H1 (cell line): ENCODE results near the gene SMURF2. TPM values are rescaled to one million over a fixed set of nuclear protein-coding genes. Genes with fewer than 3 reads are reported as not detected.

Experiments used
- CTCF ChIA-PET: fragments of 300-600 bp; sonication (Branson Sonifier 250); formaldehyde crosslinking; loops from one replicate; lab custom pipeline; 2021; ENCODE audit not compliant: partially characterized antibody; lab: Charles Lee
- POLR2A ChIA-PET: fragments of 300-600 bp; sonication (Branson Sonifier 250); formaldehyde crosslinking; loops from one replicate; lab custom pipeline; 2021; ENCODE audit warnings: inconsistent platforms; ENCODE audit not compliant: partially characterized antibody; lab: Charles Lee
- DNase-seq, 2 experiments: peaks; one replicate each; pipeline versions ENCODE4 v3.0.0 to v3.0.0-alpha.2; 2010 to 2022; ENCODE audit warnings: low spot score in 2 of 2, low read depth in 1 of 2, mixed read lengths in 1 of 2
- FAIRE-seq: peaks from 2 replicates; lab custom pipeline; 2011; peaks lifted over from hg19 to GRCh38; lab: Jason Lieb, UNC
- H2AFZ ChIP-seq: 2 replicates; pipeline ENCODE4 v1.8.1; 2012; ENCODE audit warnings: low read length, inconsistent platforms
- H2AK5ac ChIP-seq: 2 replicates; pipeline ENCODE4 v1.6.1; 2013; ENCODE audit warnings: low read depth, low read length
- H2BK120ac ChIP-seq: replicated peaks from 2 replicates; pipeline ENCODE3; 2013; ENCODE audit warnings: low read depth, low read length, inconsistent platforms
- H2BK12ac ChIP-seq: 2 replicates; pipeline ENCODE4 v1.6.1; 2013; ENCODE audit warnings: low read depth, low read length
- H2BK15ac ChIP-seq: 2 replicates; pipeline ENCODE4 v1.6.1; 2013; ENCODE audit warnings: low read length
- H2BK20ac ChIP-seq: 2 replicates; pipeline ENCODE4 v1.6.1; 2013; ENCODE audit warnings: low read length
- H2BK5ac ChIP-seq: 2 replicates; pipeline ENCODE4 v1.6.1; 2013; ENCODE audit warnings: low read depth, low read length
- H3K14ac ChIP-seq: 2 replicates; pipeline ENCODE4 v1.6.1; 2013; ENCODE audit warnings: inconsistent platforms; ENCODE audit not compliant: insufficient read length
- H3K18ac ChIP-seq: 2 replicates; pipeline ENCODE4 v1.6.1; 2013; ENCODE audit warnings: low read length; ENCODE audit errors: extremely low read depth
- H3K23ac ChIP-seq: 2 replicates; pipeline ENCODE4 v1.6.1; 2013; ENCODE audit warnings: inconsistent platforms; ENCODE audit not compliant: insufficient read length
- H3K23me2 ChIP-seq: 2 replicates; pipeline ENCODE4 v1.6.1; 2013; ENCODE audit warnings: low read depth, low read length
- H3K27ac ChIP-seq: 2 replicates; pipeline ENCODE4 v1.6.1; 2011; ENCODE audit warnings: low read depth, low read length, inconsistent platforms
- H3K27me3 ChIP-seq, 4 experiments: replicated peaks in 1 of 4; 1 replicate in 1 of 4; 2 replicates in 3 of 4; pipeline versions ENCODE4 v1.6.1 to v1.8.1; 2011 to 2013; ENCODE audit warnings: low read length in 3 of 4, mild to moderate bottlenecking in 3 of 4, inconsistent platforms in 2 of 4, mixed read lengths in 2 of 4, moderate library complexity in 1 of 4; ENCODE audit not compliant: control insufficient read depth in 3 of 4, insufficient read depth in 3 of 4; ENCODE audit errors: extremely low read depth in 1 of 4
- H3K36me3 ChIP-seq, 4 experiments: 2 replicates each; pipeline versions ENCODE4 v1.6.1 to v1.8.1; 2011 to 2013; ENCODE audit warnings: mild to moderate bottlenecking in 4 of 4, low read length in 3 of 4, moderate library complexity in 2 of 4, control low read depth in 1 of 4, inconsistent platforms in 1 of 4; ENCODE audit not compliant: insufficient read depth in 4 of 4, control insufficient read depth in 2 of 4
- H3K4ac ChIP-seq: replicated peaks from 2 replicates; pipeline ENCODE3; 2013; ENCODE audit warnings: low read length, low read depth, mixed read lengths, inconsistent platforms; ENCODE audit not compliant: insufficient read length
- H3K4me1 ChIP-seq, 4 experiments: replicated peaks in 1 of 4; 1 replicate in 1 of 4; 2 replicates in 3 of 4; pipeline versions ENCODE4 v1.6.1 to v1.8.1; 2011 to 2013; ENCODE audit warnings: low read length in 3 of 4, inconsistent platforms in 2 of 4, mixed read lengths in 1 of 4; ENCODE audit not compliant: insufficient read depth in 4 of 4, control insufficient read depth in 3 of 4
- H3K4me2 ChIP-seq, 2 experiments: 2 replicates each; pipeline versions ENCODE4 v1.6.1 to v1.8.1; 2011 to 2013; ENCODE audit warnings: low read depth in 2 of 2, low read length in 2 of 2, control low read depth in 1 of 2, inconsistent platforms in 1 of 2, mild to moderate bottlenecking in 1 of 2; ENCODE audit not compliant: insufficient read depth in 1 of 2
- H3K4me3 ChIP-seq, 4 experiments: fragments of 200-600, 300-600 bp in 1 of 4; sonication (generic), shearing (Covaris generic), sonication (Bioruptor Twin) in 1 of 4; 2 replicates each; pipeline versions ENCODE4 v1.5.1 to v1.8.1; 2011 to 2016; ENCODE audit warnings: low read length in 4 of 4, low read depth in 3 of 4, control low read depth in 2 of 4, inconsistent platforms in 2 of 4, mild to moderate bottlenecking in 2 of 4, mixed read lengths in 1 of 4, moderate library complexity in 1 of 4; ENCODE audit not compliant: insufficient read depth in 2 of 4; ENCODE audit errors: extremely low read depth in 1 of 4
- H3K56ac ChIP-seq: replicated peaks from 2 replicates; pipeline ENCODE3; 2013; ENCODE audit warnings: low read depth, mild to moderate bottlenecking, mixed read lengths, low read length, inconsistent platforms; ENCODE audit not compliant: insufficient read length
- H3K79me1 ChIP-seq: 2 replicates; pipeline ENCODE4 v1.6.1; 2013; ENCODE audit warnings: low read depth, low read length, control low read depth
- H3K79me2 ChIP-seq, 2 experiments: 2 replicates each; pipeline versions ENCODE4 v1.6.1 to v1.8.1; 2012 to 2013; ENCODE audit warnings: low read length in 2 of 2, mild to moderate bottlenecking in 2 of 2, inconsistent platforms in 1 of 2; ENCODE audit not compliant: insufficient read depth in 2 of 2, control insufficient read depth in 1 of 2
- H3K9ac ChIP-seq, 4 experiments: replicated peaks in 1 of 4; 1 replicate in 1 of 4; 2 replicates in 3 of 4; pipeline versions ENCODE4 v1.6.1 to v1.8.1; 2011 to 2013; ENCODE audit warnings: low read depth in 3 of 4, low read length in 3 of 4, control low read depth in 2 of 4, mild to moderate bottlenecking in 2 of 4, moderate library complexity in 2 of 4, inconsistent platforms in 1 of 4; ENCODE audit errors: extremely low read depth in 1 of 4
- H3K9me3 ChIP-seq, 2 experiments: 2 replicates each; pipeline versions ENCODE4 v1.6.1 to v1.8.1; 2012 to 2013; ENCODE audit warnings: mild to moderate bottlenecking in 2 of 2, moderate library complexity in 2 of 2, control low read depth in 1 of 2, inconsistent platforms in 1 of 2, low read depth in 1 of 2, low read length in 1 of 2, mixed read lengths in 1 of 2; ENCODE audit not compliant: insufficient read depth in 2 of 2
- H4K20me1 ChIP-seq, 2 experiments: replicated peaks in 1 of 2; 2 replicates each; pipeline versions ENCODE3 to v1.8.1; 2011 to 2013; ENCODE audit warnings: inconsistent platforms in 2 of 2, low read length in 2 of 2, mild to moderate bottlenecking in 1 of 2; ENCODE audit not compliant: insufficient read depth in 2 of 2, control insufficient read depth in 1 of 2
- H4K5ac ChIP-seq: 2 replicates; pipeline ENCODE4 v1.6.1; 2013; ENCODE audit warnings: low read length, low read depth, mixed read lengths, inconsistent platforms; ENCODE audit not compliant: insufficient read length
- H4K8ac ChIP-seq: 2 replicates; pipeline ENCODE4 v1.8.0; 2013; ENCODE audit warnings: mild to moderate bottlenecking, moderate library complexity, low read length, inconsistent platforms; ENCODE audit not compliant: insufficient read depth; ENCODE audit errors: extremely low read depth
- H4K91ac ChIP-seq: replicated peaks from 2 replicates; pipeline ENCODE3; 2013; ENCODE audit warnings: low read length, mixed read lengths, inconsistent platforms; ENCODE audit not compliant: insufficient read length
- ASH2L ChIP-seq: fragments of 200-600, 300-600 bp; sonication (generic); IDR thresholded peaks from one replicate; pipeline ENCODE4 v1.7.1; 2017; ENCODE audit warnings: low read length
- CHD1 ChIP-seq: IDR thresholded peaks from 2 replicates; pipeline ENCODE4 v1.6.1; 2012; ENCODE audit warnings: low read depth, low read length, improper control_type of control experiment
- FOSL1 ChIP-seq: IDR thresholded peaks from 2 replicates; pipeline ENCODE4 v1.6.1; 2011; ENCODE audit warnings: mild to moderate bottlenecking, low read depth, low read length, moderate library complexity; ENCODE audit not compliant: insufficient read depth
- JUN ChIP-seq: IDR thresholded peaks from 2 replicates; pipeline ENCODE4 v1.6.1; 2011; ENCODE audit warnings: low read depth, mild to moderate bottlenecking, improper control_type of control experiment, low read length
- KDM5A ChIP-seq: fragments of 200-600 bp; IDR thresholded peaks from 2 replicates; pipeline ENCODE4 v1.7.1; 2012; ENCODE audit warnings: mild to moderate bottlenecking, low read length, inconsistent platforms, mixed read lengths
- SIN3A ChIP-seq, 2 experiments: IDR thresholded peaks in 1 of 2; conservative IDR thresholded peaks in 1 of 2; 2 replicates each; pipeline ENCODE4 v1.6.1; 2011 to 2012; ENCODE audit warnings: low read length in 2 of 2, improper control_type of control experiment in 1 of 2, low read depth in 1 of 2, mild to moderate bottlenecking in 1 of 2
- TAF7 ChIP-seq: optimal IDR thresholded peaks from 2 replicates; pipeline ENCODE3; 2011; ENCODE audit warnings: low read depth, mild to moderate bottlenecking, inconsistent platforms, low read length, moderate library complexity, borderline replicate concordance
- TEAD4 ChIP-seq: IDR thresholded peaks from 2 replicates; pipeline ENCODE4 v1.6.1; 2012; ENCODE audit warnings: low read depth, low read length, inconsistent platforms, mixed read lengths
- YY1 ChIP-seq: IDR thresholded peaks from 2 replicates; pipeline ENCODE4 v1.6.1; 2011; ENCODE audit warnings: low read depth, mild to moderate bottlenecking, low read length
- WGBS, 2 experiments: shearing (Covaris generic) in 1 of 2; methylation state at CpG; one replicate each; pipeline versions ENCODE4 v1.1.6 to v1.1.7; 2013 to 2015; ENCODE audit warnings: low lambda C conversion rate in 2 of 2, mixed read lengths in 2 of 2, inconsistent platforms in 1 of 2, low coverage in 1 of 2, missing lambda C conversion rate in 1 of 2; ENCODE audit not compliant: insufficient replicate concordance in 2 of 2, insufficient coverage in 1 of 2, insufficient read length in 1 of 2; ENCODE audit errors: extremely low coverage in 1 of 2, missing lambda C conversion rate in 1 of 2; 5-methylcytosine and 5-hydroxymethylcytosine counted together
- polyA plus RNA-seq, 7 experiments: library from polyadenylated mRNA; depleted of rRNA in 3 of 7; stranded (reverse) in 5 of 7; unstranded in 2 of 7; fragments of >200 nt in 5 of 7; fragments of 200-250 nt in 2 of 7; gene quantifications; 1 replicate in 5 of 7; 2 replicates in 1 of 7; 4 replicates in 1 of 7; pipeline versions ENCODE4 v1.2.1 to v1.2.3, GENCODE V29; 2011 to 2013; ENCODE audit warnings: missing spikeins in 2 of 7, mixed read lengths in 2 of 7
- total RNA-seq: library from RNA; stranded (reverse); fragmentation: NEBNext Ultra II Directional; extraction: Animal tissue kit (Norgen Biotek cat#: 25700); gene quantifications from 2 replicates; pipeline ENCODE4 v1.2.1, GENCODE V29; 2021
- TF ChIP-seq, protein P1 (sequence below): IDR thresholded peaks from 2 replicates; pipeline ENCODE4 v1.6.1; 2012; ENCODE audit warnings: inconsistent platforms

SMURF2 gene
- total and polyA plus RNA-seq, 2 of the 8 experiments (the other 6 are each of a cell fraction or from before 2014, with no cell fraction given), result 7.2 to 29.2 TPM

DNA sequence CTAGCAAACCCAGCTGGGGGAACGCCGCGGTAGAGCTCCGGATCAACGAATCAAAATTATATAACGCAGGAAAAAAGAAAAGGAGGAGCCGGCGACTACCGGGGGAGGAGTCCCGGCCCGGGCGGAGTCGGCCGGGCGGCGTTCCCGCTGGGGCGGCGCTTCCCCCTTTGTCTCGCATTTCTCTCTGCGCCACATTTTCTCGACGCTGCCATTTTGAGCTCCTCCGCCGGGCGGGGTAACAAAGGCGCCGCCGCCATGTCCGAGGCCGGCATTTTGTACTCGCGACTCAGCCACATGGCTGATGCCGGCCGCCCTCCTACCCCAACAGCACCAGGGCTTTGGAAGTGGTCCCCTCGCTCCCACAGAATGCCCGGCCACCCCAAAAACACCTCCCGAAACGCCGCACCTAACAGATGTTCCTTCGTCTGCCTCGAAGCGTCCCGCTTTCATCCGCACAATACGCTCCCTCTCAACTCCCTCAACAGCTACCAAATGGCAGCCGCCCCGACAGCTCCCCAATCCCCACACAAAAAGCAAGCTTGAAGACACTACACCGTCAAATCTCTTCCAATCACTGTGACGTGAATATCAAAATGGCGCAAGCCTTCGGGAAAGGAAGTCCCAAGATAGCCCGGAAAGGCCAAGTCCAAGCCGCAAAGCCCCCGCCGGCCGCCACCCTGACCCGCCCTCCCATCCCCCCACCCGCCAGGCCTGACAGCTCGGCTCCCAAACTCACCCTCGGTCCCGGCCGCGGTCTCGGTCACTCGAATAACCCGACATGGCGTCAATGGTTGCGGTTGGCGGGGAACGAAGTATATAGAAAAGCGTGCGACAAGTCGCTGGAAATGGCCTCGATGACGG, 156.5 kb downstream of the SMURF2 start:
- no peak for FAIRE-seq
- H3K36me3 ChIP-seq, result peaks cover 37 to 67% (median 49%) of the 10 kb centered on the region in 4 experiments
- peak in 1 of 2 experiments; percentile 46; a peak in 2 of 4 replicates for TF ChIP-seq SIN3A (conservative IDR thresholded peaks at IDR 0.05 in 1 of 2, IDR thresholded peaks at IDR 0.05 in 1 of 2; ENCODE audit: low read depth in 1 of 2, low read length in 2 of 2)
- TF ChIP-seq TAF7, result peak; percentile 80
- TF ChIP-seq ASH2L, result peak; percentile 39
- TF ChIP-seq JUN, result no peak
- TF ChIP-seq KDM5A, result 0 out of 2 replicates have a peak, but pooled peaks have one; percentile 31
- TF ChIP-seq, protein P1, sequence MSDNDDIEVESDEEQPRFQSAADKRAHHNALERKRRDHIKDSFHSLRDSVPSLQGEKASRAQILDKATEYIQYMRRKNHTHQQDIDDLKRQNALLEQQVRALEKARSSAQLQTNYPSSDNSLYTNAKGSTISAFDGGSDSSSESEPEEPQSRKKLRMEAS, result peak; percentile 86
- TF ChIP-seq CHD1, result peak; percentile 68
- no peak for TF ChIP-seq FOSL1
- peak; percentile 98 for TF ChIP-seq YY1
- TF ChIP-seq TEAD4, result peak; percentile 27; the same call in 1 of the 2 replicates

More for the DNA sequence above, 156.5 kb downstream of the SMURF2 start:
- peak overlapping the region; percentile 99 for H2AK5ac ChIP-seq
- peak overlapping the region; percentile 90 for H3K56ac ChIP-seq
- peak overlapping the region; percentile 99 for H3K27ac ChIP-seq
- H4K91ac ChIP-seq, result peak overlapping the region; percentile 97
- H3K4me2 ChIP-seq, result peak overlapping the region; percentile 83 to 85
- ChIA-PET POLR2A (interaction anchor here (0.6 to 7.2 kb wide), 73 partner anchors 8 to 732 kb away, joined by 3 to 320 read pairs (median 4); partner anchors contain the start of genes CCDC47, DDX42, GH1 and MILR1), CTCF (interaction anchor here (0.8 to 3.4 kb wide), 5 partner anchors 9 to 85 kb away, joined by 3 to 13 read pairs (median 3); partner anchors contain the start of gene POLG2)
- H2AFZ ChIP-seq, result no peak overlapping the region
- H3K4me3 ChIP-seq, result peak overlapping the region; percentile 95 to 99 (median 98)
- no peak overlapping the region for H2BK120ac ChIP-seq
- peaks cover 10 to 25% of the 10 kb centered on the region in 2 experiments for H4K20me1 ChIP-seq
- peak overlapping the region; percentile 99; the same call in 1 of the 2 replicates for H4K8ac ChIP-seq
- DNase-seq, result peak in 1 of 2 experiments; percentile 74
- H4K5ac ChIP-seq, result peak overlapping the region; percentile 80
- peak overlapping the region; percentile 91 for H3K18ac ChIP-seq
- H3K79me1 ChIP-seq, result no peaks in the 10 kb centered on the region; the same call in 1 of the 2 replicates
- H3K4ac ChIP-seq, result peak overlapping the region; percentile 95
- H3K79me2 ChIP-seq, result peaks cover 34 to 92% of the 10 kb centered on the region in 2 experiments
- H3K9ac ChIP-seq, result peak overlapping the region; percentile 93 to 100 (median 100)
- H2BK5ac ChIP-seq, result peak overlapping the region; percentile 98
- H2BK15ac ChIP-seq, result no peak overlapping the region
- H3K23ac ChIP-seq, result no peak overlapping the region
- H3K23me2 ChIP-seq, result peaks cover 4% of the 10 kb centered on the region; the same call in 1 of the 2 replicates
- 2% methylated on average over 56 of the region's 76 CpGs; no CpG with 5 or more reads in 1 of the 2 experiments for WGBS, 2 experiments
- peak overlapping the region; percentile 69; the same call in 1 of the 2 replicates for H2BK12ac ChIP-seq
- no peaks in the 10 kb centered on the region for H3K9me3 ChIP-seq
- peaks cover 0 to 15% (median 5%) of the 10 kb centered on the region in 4 experiments; a peak in 6 of 7 replicates for H3K4me1 ChIP-seq
- H2BK20ac ChIP-seq, result no peak overlapping the region
- no peaks in the 10 kb centered on the region for H3K27me3 ChIP-seq
- H3K14ac ChIP-seq, result no peak overlapping the region
